LNCaP clone FGC (cell line): ENCODE data around the gene DGLUCY.

Experiments used
- DNase-seq: peaks from one replicate; pipeline ENCODE4 v3.0.0-alpha.2; 2011; ENCODE audit warnings: low read depth
- H3K4me3 ChIP-seq: 2 replicates; pipeline ENCODE4 v1.5.1; 2011; ENCODE audit warnings: mild to moderate bottlenecking, low read depth, low read length, control low read depth
- TF ChIP-seq, protein P1 (sequence below): IDR thresholded peaks from 2 replicates; pipeline ENCODE4 v1.5.1; 2012; ENCODE audit warnings: mild to moderate bottlenecking; ENCODE audit not compliant: control insufficient read depth, insufficient read depth; ENCODE audit errors: extremely low read depth

DGLUCY gene

DNA sequence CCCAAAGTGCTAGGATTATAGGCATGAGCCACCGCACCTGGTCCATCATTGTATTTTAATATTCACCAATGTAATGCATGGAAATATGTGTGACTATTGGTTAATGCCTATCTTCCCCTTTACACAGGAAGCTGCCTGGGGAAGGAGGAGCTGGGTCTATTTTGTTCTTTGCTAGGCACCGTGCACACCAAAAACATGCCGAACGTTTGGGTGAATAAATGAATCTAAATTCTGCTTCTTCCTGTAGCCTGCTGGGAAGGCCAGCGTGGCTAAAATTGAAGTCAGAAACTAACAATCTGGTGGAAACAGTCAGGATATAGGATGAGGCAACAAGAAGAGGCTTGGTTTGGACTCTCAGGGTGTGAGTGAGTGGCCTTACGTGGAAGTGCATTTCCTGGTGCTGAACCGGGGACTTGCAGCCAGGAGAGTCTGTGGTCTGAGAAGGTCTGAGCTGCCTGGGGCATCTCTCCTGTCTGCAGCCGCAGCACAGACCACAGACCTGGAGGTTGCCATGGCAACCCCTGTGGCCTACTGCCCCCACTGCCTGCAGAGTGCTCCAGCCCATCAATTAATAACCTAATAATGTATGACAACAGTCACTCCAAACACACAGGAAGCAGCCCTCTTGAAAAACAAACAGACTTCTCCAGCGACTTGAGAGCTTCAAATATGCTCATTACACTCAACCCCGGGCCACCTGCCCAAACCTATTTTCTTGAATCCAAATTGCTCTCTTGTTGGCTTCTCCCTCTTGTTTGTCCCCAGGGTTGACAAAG is 136.2 kb downstream of the DGLUCY start:
- DNase-seq: no peak
- H3K4me3 ChIP-seq: no peak overlapping the region
- TF ChIP-seq, protein P1, sequence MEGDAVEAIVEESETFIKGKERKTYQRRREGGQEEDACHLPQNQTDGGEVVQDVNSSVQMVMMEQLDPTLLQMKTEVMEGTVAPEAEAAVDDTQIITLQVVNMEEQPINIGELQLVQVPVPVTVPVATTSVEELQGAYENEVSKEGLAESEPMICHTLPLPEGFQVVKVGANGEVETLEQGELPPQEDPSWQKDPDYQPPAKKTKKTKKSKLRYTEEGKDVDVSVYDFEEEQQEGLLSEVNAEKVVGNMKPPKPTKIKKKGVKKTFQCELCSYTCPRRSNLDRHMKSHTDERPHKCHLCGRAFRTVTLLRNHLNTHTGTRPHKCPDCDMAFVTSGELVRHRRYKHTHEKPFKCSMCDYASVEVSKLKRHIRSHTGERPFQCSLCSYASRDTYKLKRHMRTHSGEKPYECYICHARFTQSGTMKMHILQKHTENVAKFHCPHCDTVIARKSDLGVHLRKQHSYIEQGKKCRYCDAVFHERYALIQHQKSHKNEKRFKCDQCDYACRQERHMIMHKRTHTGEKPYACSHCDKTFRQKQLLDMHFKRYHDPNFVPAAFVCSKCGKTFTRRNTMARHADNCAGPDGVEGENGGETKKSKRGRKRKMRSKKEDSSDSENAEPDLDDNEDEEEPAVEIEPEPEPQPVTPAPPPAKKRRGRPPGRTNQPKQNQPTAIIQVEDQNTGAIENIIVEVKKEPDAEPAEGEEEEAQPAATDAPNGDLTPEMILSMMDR: no peak

DNA sequence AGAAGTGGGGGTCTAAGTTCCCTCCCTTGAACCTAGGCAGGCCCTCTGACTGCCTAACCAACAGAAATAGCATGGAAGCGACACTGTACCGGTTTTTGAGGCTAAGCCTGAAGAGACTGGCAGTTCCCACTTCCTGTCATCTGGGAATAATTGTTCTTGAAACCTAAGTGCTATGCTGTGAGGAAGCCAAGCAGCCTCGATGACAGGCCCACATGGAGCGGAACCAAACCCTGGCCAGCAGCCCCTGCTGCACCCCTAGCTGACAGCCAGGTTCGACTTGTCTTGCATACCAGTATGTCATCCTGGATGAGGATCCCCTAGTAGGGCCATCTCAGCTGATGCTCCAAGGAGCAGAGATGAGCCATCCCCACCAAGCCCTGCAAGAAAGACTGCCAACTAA is 137.0 kb downstream of the DGLUCY start:
- TF ChIP-seq, protein P1: no peak
- no peak for DNase-seq
- H3K4me3 ChIP-seq: no peak overlapping the region

DNA sequence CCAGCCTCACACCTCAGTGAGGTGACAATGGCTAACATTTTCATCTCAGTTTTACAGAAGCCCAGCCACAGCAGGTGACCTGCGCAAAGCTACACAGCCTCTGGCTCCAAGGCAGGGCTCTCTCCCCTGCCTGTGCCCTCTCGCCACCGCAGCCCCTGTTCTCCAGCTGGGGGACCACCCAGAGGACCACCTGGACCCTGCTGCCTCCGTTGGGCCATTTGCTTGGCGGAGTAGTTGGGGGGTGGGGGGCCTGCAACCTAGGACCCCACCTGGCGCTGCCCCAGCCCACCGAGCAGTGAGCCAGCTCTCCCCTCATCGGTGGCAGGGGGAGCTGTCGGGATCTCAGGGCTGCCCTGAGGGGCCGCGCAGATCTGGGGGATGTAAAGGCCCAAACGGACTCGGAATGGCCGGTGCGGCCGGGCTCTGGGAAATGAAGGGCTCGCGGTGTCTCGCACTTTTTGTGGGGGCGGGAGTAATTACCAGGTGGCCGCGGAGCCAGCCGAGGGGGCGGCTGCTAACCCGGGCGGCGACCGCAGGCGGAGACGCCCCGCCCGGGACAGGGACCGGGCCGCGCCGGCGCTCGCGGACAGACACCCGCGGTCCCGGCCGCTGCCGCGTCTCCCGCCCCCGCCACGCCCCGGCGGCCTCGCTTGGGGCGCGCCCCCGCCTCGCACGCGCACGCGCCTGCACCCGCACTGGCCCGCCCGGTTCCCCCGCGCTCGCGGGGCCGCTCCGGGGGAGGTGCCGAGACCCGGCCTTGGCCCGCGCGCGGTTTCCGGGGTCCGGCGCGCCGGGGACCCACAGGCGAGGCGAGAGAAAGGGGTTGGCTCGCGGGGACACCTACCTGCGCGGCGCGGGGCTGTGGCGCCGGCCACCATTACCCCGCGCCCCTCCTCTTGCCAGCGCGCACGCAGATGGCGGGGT is 139.3 kb downstream of the DGLUCY start:
- TF ChIP-seq, protein P1: no peak
- H3K4me3 ChIP-seq: peak overlapping the region; percentile 54
- no peak for DNase-seq

DNA sequence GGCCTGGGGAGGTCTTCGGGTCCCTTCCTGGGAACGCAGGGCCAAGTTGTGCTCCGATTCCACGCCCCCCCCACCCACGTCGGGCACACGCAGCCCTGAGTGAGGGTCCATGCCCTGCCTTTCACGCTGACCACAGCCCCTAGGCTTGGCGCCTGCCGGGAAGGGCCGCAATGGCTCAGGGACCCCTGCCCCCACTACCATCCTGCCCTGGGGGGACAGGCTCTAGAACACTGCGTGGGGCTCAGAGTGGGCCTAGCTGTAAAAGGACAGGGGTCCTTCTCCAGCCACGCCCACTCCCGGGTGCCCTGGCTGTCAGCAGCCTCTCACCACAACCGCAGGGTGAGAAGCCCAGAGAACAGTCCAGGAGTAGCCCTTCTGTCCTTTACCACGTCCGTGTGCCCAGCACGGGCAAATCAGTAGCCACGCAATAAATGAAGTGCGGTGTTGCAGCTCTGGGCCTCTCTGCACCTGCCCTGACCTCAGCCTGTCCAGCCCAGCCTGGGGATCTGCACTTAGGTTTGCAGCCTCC is 140.0 kb downstream of the DGLUCY start:
- TF ChIP-seq, protein P1: no peak
- peak overlapping the region; percentile 44 for H3K4me3 ChIP-seq
- no peak for DNase-seq

DNA sequence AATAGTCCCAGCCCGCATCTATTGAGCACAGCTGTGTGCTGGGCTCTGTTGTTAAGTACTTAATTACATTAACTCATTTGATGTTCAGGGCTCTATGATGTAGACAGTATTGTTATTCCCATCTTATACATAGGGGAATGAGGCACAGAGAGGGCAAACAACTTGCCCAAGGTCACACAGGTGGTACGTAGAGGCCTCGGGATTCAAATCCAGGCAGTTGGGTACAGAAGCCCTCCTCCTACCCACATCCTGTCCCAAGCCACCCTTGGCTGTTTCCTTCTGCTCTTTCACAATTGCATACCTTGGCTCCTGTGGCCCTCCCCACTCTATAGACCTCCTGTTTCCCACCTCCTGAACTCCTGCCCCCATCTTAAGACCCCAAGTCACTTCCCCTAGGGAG is 140.6 kb downstream of the DGLUCY start:
- no peak for DNase-seq
- H3K4me3 ChIP-seq: no peak overlapping the region
- TF ChIP-seq, protein P1: no peak

DNA sequence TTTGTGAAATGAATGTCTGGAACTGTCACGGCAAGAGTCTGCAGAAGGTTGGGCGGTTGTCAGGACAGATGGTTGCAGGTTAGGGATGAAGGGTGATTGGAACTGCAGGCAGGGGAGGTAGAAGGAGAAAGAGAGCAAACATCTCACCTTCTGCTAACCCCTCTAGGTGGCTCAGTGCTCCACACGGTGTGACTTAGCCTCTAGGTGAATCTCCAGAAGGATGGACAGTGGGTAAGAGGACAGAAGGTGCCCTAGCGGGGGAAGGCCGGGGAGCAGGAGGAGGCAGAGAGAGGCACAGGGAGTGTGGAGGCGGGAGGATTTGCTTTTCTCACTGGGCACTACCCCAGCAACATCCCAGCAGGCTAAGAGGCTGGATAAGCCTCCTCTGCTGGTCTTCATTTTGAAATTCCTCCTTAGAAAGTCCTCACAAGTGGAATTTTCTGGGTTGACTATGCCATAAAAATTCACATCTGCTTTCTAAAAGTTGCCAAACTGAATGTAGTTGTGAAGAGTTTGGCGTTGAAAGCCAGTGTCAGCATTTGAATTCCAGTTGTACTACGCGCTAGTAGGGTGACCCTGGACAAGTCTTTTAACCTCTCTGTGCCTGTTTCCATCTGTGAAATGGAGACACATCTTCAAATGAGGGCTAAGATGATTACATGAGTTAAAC is 141.3 kb downstream of the DGLUCY start:
- H3K4me3 ChIP-seq: no peak overlapping the region
- TF ChIP-seq, protein P1: no peak
- DNase-seq: no peak
